B cell (primary cell): ENCODE results near the gene ROR2. TPM values are rescaled to one million over a fixed set of nuclear protein-coding genes. Genes with fewer than 3 reads are reported as not detected.

Source experiments
- ATAC-seq: fragments of 200-7000 bp; cut with Tn5 transposase; one replicate; pipeline ENCODE4 v1.10.0; 2021; ENCODE audit warnings: low read depth, mild to moderate bottlenecking, moderate number of reproducible peaks, moderate library complexity
- CTCF ChIA-PET: fragments of 350-600 bp; sonication (Branson Sonifier 250); formaldehyde crosslinking; loops from one replicate; lab custom pipeline; 2021; ENCODE audit warnings: antibody characterized with exemption, inconsistent platforms; lab: Charles Lee
- POLR2A ChIA-PET: fragments of 350-600 bp; sonication (Branson Sonifier 250); formaldehyde crosslinking; loops from one replicate; lab custom pipeline; 2021; ENCODE audit warnings: antibody characterized with exemption; lab: Charles Lee
- DNase-seq: peaks from one replicate; pipeline ENCODE4 v3.0.0; 2013
- H2AFZ ChIP-seq: 2 replicates; pipeline ENCODE4 v1.6.1; 2012; ENCODE audit warnings: mild to moderate bottlenecking, low read depth, low read length; ENCODE audit not compliant: insufficient read depth, poor library complexity, severe bottlenecking
- H3K27ac ChIP-seq, 2 donors: 1 replicate in 1 of 2; 2 replicates in 1 of 2; pipeline ENCODE4 v1.5.1; 2012 to 2013; ENCODE audit warnings: low read length in 2 of 2, mild to moderate bottlenecking in 2 of 2, moderate library complexity in 1 of 2
- H3K27me3 ChIP-seq, 4 experiments: fragments of 200-600 bp in 1 of 4; sonication (generic) in 1 of 4; replicated peaks in 1 of 4; 1 replicate in 2 of 4; 2 replicates in 2 of 4; pipeline versions ENCODE4 v1.6.1 to v1.7.0; 2013 to 2016; ENCODE audit warnings: low read length in 3 of 4, mild to moderate bottlenecking in 2 of 4, mixed read lengths in 1 of 4, moderate library complexity in 1 of 4; ENCODE audit not compliant: insufficient read depth in 4 of 4, control insufficient read depth in 3 of 4; ENCODE audit errors: control extremely low read depth in 1 of 4
- H3K36me3 ChIP-seq, 2 experiments: replicated peaks in 1 of 2; 1 replicate in 1 of 2; 2 replicates in 1 of 2; pipeline versions ENCODE4 v1.6.1 to v1.7.1; 2013; ENCODE audit warnings: low read length in 1 of 2; ENCODE audit not compliant: insufficient read depth in 2 of 2, control insufficient read depth in 1 of 2; ENCODE audit errors: control extremely low read depth in 1 of 2, extremely low read depth in 1 of 2
- H3K4me1 ChIP-seq, 2 donors: fragments of 200-600 bp in 1 of 2; sonication (generic) in 1 of 2; 1 replicate in 1 of 2; 2 replicates in 1 of 2; pipeline versions ENCODE4 v1.5.1 to v1.6.1; 2013 to 2017; ENCODE audit warnings: low read length in 2 of 2; ENCODE audit not compliant: control insufficient read depth in 2 of 2, insufficient read depth in 2 of 2
- H3K4me2 ChIP-seq: replicated peaks from 2 replicates; pipeline ENCODE3; 2012; ENCODE audit warnings: mild to moderate bottlenecking, low read depth, low read length; ENCODE audit not compliant: poor library complexity, severe bottlenecking
- H3K4me3 ChIP-seq, 5 experiments: fragments of 200-600 bp in 1 of 5; sonication (generic) in 1 of 5; 1 replicate in 3 of 5; 2 replicates in 2 of 5; pipeline versions ENCODE4 v1.5.1 to v1.7.0; 2011 to 2016; ENCODE audit warnings: low read length in 4 of 5, mild to moderate bottlenecking in 4 of 5, low read depth in 2 of 5, control low read depth in 1 of 5, moderate library complexity in 1 of 5; ENCODE audit not compliant: insufficient read depth in 1 of 5; ENCODE audit errors: control extremely low read depth in 1 of 5, extremely low read depth in 1 of 5
- H3K79me2 ChIP-seq: fragments of 200-600 bp; sonication (generic); one replicate; pipeline ENCODE4 v1.6.0; 2016; ENCODE audit warnings: low read length; ENCODE audit not compliant: control insufficient read depth, insufficient read depth
- H3K9ac ChIP-seq: fragments of 200-600 bp; sonication (generic); 2 replicates; pipeline ENCODE4 v1.6.1; 2017; ENCODE audit warnings: mild to moderate bottlenecking, low read length, moderate library complexity
- H3K9me3 ChIP-seq, 3 donors: one replicate each; pipeline versions ENCODE4 v1.6.1 to v1.7.1; 2013; ENCODE audit warnings: low read length in 2 of 3; ENCODE audit not compliant: control insufficient read depth in 2 of 3, insufficient read depth in 1 of 3; ENCODE audit errors: control extremely low read depth in 1 of 3
- H4K20me1 ChIP-seq: 2 replicates; pipeline ENCODE4 v1.6.0; 2012; ENCODE audit warnings: mild to moderate bottlenecking, low read length; ENCODE audit not compliant: insufficient read depth, control insufficient read depth, poor library complexity, severe bottlenecking
- H3K27ac Mint-ChIP-seq: one replicate; pipeline ENCODE4 v1.8.0; 2021; ENCODE audit warnings: mixed read lengths
- H3K27me3 Mint-ChIP-seq: one replicate; pipeline ENCODE4 v1.8.0; 2021; ENCODE audit warnings: mixed read lengths
- H3K4me1 Mint-ChIP-seq: one replicate; pipeline ENCODE4 v1.8.0; 2021; ENCODE audit warnings: mixed read lengths
- H3K4me3 Mint-ChIP-seq: one replicate; pipeline ENCODE4 v1.8.0; 2021; ENCODE audit warnings: mixed read lengths
- H3K9me3 Mint-ChIP-seq: one replicate; pipeline ENCODE4 v1.8.0; 2022; ENCODE audit warnings: mixed read lengths; ENCODE audit not compliant: insufficient read depth
- CTCF ChIP-seq: fragments of 200-600 bp; IDR thresholded peaks from one replicate; pipeline ENCODE4 v1.8.0; 2022; ENCODE audit warnings: antibody characterized with exemption, mild to moderate bottlenecking
- EZH2 ChIP-seq: IDR thresholded peaks from 2 replicates; pipeline ENCODE4 v1.6.1; 2012; ENCODE audit warnings: borderline replicate concordance, low read depth, mild to moderate bottlenecking, moderate library complexity, low read length; ENCODE audit not compliant: insufficient read depth, poor library complexity, severe bottlenecking
- WGBS: methylation state at CpG from one replicate; pipeline ENCODE4 v1.1.5; 2013; ENCODE audit warnings: missing lambda C conversion rate; ENCODE audit not compliant: insufficient coverage; 5-methylcytosine and 5-hydroxymethylcytosine counted together
- intact Hi-C: fragments of 100-400 bp; cut with micrococcal nuclease; formaldehyde crosslinking; loops from one replicate; pipeline ENCODE4 v1.10.0; 2022
- polyA plus RNA-seq: library from polyadenylated mRNA; depleted of rRNA; stranded (reverse); fragments of >200 nt; gene quantifications from 2 replicates; pipeline ENCODE4 v1.2.3, GENCODE V29; 2012
- total RNA-seq, 2 donors: library from RNA; stranded (reverse); fragments of 120-200 nt in 1 of 2; gene quantifications; 1 replicate in 1 of 2; 2 replicates in 1 of 2; pipeline versions ENCODE4 v1.2.3 to v1.2.4, GENCODE V29; 2013 to 2022

The ROR2 gene
- total and polyA plus RNA-seq, 2 donors (not counting 1 experiment from before 2014, with no cell fraction given) = 0.21 to 0.49 TPM

GRCh38 chr9:91847581-91848091 is 102.4 kb downstream of the ROR2 start:
- ChIA-PET POLR2A (no interaction called here), CTCF (interaction anchor here (0.6 kb wide), 1 partner anchor 112 kb away, joined by 5 read pairs; no protein-coding TSS in a partner anchor)
- Histone ChIP-seq H3K27ac (no peak overlapping the region), H3K9me3 (no peaks in the 10 kb centered on the region), H3K4me1 (peaks cover 6 to 18% of the 10 kb centered on the region in 2 donors), H3K79me2 (no peaks in the 10 kb centered on the region), H3K36me3 (no peaks in the 10 kb centered on the region), H2AFZ (no peak overlapping the region), H4K20me1 (no peaks in the 10 kb centered on the region), H3K4me2 (no peak overlapping the region), H3K9ac (no peak overlapping the region), H3K4me3 (no peak overlapping the region), H3K27me3 (peaks cover 0 to 10% (median 3%) of the 10 kb centered on the region in 4 experiments)
- 31% methylated on average over 12 of the region's 13 CpGs for WGBS
- Mint-ChIP-seq H3K4me3 (no peak overlapping the region), H3K4me1 (peaks cover 17% of the 10 kb centered on the region), H3K27me3 (peaks cover 23% of the 10 kb centered on the region), H3K27ac (no peak overlapping the region), H3K9me3 (no peaks in the 10 kb centered on the region)
- ATAC-seq (no peak), DNase-seq (no peak)
- TF ChIP-seq EZH2 (no peak), CTCF (no peak)
- intact Hi-C loops = no loop called here

GRCh38 chr9:91845879-91846278 is 104.1 kb downstream of the ROR2 start:
- 92% methylated on average over 6 of the region's 6 CpGs for WGBS

More at GRCh38 chr9:91845879-91846278, 104.1 kb downstream of the ROR2 start:
- no peaks in the 10 kb centered on the region for H3K36me3 ChIP-seq
- peaks cover 6 to 20% of the 10 kb centered on the region in 2 donors for H3K4me1 ChIP-seq
- Mint-ChIP-seq H3K27me3 (peaks cover 31% of the 10 kb centered on the region), H3K27ac (no peak overlapping the region), H3K9me3 (no peaks in the 10 kb centered on the region), H3K4me3 (no peak overlapping the region), H3K4me1 (peaks cover 20% of the 10 kb centered on the region)
- H3K27me3 ChIP-seq = peaks cover 0 to 13% (median 3%) of the 10 kb centered on the region in 4 experiments
- no peak overlapping the region for H3K27ac ChIP-seq
- H3K4me3 ChIP-seq = no peak overlapping the region
- POLR2A ChIA-PET = no interaction called here
- no peak overlapping the region for H3K4me2 ChIP-seq
- no peak overlapping the region for H2AFZ ChIP-seq
- intact Hi-C loops = no loop called here
- H3K79me2 ChIP-seq = no peaks in the 10 kb centered on the region
- CTCF ChIA-PET = no interaction called here
- H4K20me1 ChIP-seq = no peaks in the 10 kb centered on the region
- ATAC-seq (no peak), DNase-seq (no peak)
- no peak overlapping the region for H3K9ac ChIP-seq
- TF ChIP-seq EZH2 = no peak
- no peak for TF ChIP-seq CTCF
- H3K9me3 ChIP-seq = no peaks in the 10 kb centered on the region
